HepG2 (cell line): ENCODE measurements around the gene TBL3. TPM values are rescaled to one million over a fixed set of nuclear protein-coding genes. Genes with fewer than 3 reads are reported as not detected.
A peak's percentile ranks its signal among the peaks of the same experiment; 100 is the strongest.

Experiments used
- ARNTL ChIP-seq: sonication (generic); formaldehyde crosslinking; IDR thresholded peaks from 2 replicates; pipeline ENCODE4 v1.4.0; 2020; ENCODE audit warnings: mild to moderate bottlenecking, missing genetic modification reagents
- MYNN ChIP-seq: sonication (generic); formaldehyde crosslinking; IDR thresholded peaks from 2 replicates; pipeline ENCODE4 v1.4.0; 2020; ENCODE audit warnings: mild to moderate bottlenecking, low read depth, missing genetic modification reagents
- ZNF138 ChIP-seq: sonication (generic); formaldehyde crosslinking; IDR thresholded peaks from 2 replicates; pipeline ENCODE4 v1.5.0; 2020; ENCODE audit warnings: mild to moderate bottlenecking, low read depth, missing genetic modification reagents
- ZNF552 ChIP-seq: sonication (generic); formaldehyde crosslinking; IDR thresholded peaks from 2 replicates; pipeline ENCODE4 v1.9.0; 2022; ENCODE audit warnings: missing genetic modification reagents, mild to moderate bottlenecking, borderline replicate concordance
- ZNF670 ChIP-seq: sonication (generic); formaldehyde crosslinking; IDR thresholded peaks from 2 replicates; pipeline ENCODE4 v1.8.0; 2022; ENCODE audit warnings: mild to moderate bottlenecking, missing genetic modification reagents, borderline replicate concordance
- polyA plus RNA-seq, 8 experiments: library from polyadenylated mRNA; depleted of rRNA in 3 of 8; stranded (reverse) in 7 of 8; unstranded in 1 of 8; fragments of >200 nt; fragmentation: Illumina TruSeq in 4 of 8; extraction: Trizol in 4 of 8; gene quantifications; 2 replicates each; pipeline versions ENCODE4 v1.2.1 to v1.2.3, GENCODE V29; 2011 to 2016; ENCODE audit warnings: low read depth in 4 of 8, missing spikeins in 1 of 8, mixed read lengths in 1 of 8; ENCODE audit not compliant: insufficient read depth in 1 of 8
- total RNA-seq, 5 experiments: library from RNA; depleted of rRNA; stranded (reverse); fragments of >200 nt; fragmentation: Illumina TruSeq; extraction: Trizol; gene quantifications; 2 replicates each; pipeline ENCODE4 v1.2.3, GENCODE V29; 2016; ENCODE audit warnings: low read depth in 1 of 5
- TF ChIP-seq, protein P1 (sequence below), 2 experiments: fragments of 450-650 bp in 1 of 2; sonication (generic) in 1 of 2; formaldehyde crosslinking in 1 of 2; IDR thresholded peaks; 2 replicates each; pipeline versions ENCODE4 v1.6.1 to v1.8.0; 2016 to 2022; ENCODE audit warnings: antibody characterized with exemption in 1 of 2, mild to moderate bottlenecking in 1 of 2, missing genetic modification reagents in 1 of 2

TBL3 gene
- total and polyA plus RNA-seq, 2 of the 13 experiments (the other 11 are each of a cell fraction or from before 2014, with no cell fraction given) = 16.8 to 38.0 TPM

DNA sequence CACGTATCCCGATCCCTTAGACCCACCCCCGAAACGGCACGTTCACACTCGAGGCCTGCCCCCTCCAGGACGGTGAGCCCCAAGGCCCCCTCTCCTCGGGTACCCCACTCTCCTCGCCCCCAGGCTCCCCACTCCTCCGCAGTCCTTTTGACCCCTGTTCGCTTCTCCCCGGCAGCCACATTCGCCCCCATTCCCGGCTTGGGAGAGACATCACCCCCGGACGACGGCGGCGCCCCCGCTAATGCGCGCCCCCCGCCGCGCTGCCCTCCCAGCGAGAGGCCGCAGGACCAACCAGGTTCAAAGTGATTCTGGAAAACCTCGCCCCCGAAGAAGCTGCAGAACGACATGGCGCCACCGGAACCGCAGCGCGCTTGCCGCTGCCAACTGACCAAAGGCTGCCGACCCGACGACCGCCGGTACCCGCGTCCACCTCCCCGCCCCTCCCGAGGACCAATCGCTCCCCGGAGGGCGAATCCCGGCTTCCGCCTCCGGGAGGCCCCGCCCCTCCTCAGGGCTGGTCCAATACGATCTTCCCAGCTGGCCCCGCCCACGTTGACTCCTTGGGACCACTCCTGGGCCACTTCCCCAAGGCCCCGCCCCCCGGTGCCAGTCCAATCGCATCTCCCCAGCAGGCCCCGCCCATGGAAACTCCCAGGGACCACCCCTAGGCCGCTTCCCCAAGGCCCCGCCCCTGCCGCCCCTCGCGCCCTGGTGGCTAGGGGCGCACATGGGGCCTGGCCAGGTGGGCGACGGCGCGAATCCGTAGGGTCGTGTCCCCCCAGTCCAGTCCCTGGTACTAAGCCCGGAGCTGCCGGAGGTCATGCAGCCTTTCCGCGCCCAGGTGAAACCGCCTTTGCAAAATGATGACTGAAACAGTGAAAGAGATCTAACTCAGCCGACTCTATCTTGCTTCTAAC lies 28.8 kb upstream of the TBL3 start, which contains the start of gene MSRB1 (continued):
- TF ChIP-seq, protein P1, sequence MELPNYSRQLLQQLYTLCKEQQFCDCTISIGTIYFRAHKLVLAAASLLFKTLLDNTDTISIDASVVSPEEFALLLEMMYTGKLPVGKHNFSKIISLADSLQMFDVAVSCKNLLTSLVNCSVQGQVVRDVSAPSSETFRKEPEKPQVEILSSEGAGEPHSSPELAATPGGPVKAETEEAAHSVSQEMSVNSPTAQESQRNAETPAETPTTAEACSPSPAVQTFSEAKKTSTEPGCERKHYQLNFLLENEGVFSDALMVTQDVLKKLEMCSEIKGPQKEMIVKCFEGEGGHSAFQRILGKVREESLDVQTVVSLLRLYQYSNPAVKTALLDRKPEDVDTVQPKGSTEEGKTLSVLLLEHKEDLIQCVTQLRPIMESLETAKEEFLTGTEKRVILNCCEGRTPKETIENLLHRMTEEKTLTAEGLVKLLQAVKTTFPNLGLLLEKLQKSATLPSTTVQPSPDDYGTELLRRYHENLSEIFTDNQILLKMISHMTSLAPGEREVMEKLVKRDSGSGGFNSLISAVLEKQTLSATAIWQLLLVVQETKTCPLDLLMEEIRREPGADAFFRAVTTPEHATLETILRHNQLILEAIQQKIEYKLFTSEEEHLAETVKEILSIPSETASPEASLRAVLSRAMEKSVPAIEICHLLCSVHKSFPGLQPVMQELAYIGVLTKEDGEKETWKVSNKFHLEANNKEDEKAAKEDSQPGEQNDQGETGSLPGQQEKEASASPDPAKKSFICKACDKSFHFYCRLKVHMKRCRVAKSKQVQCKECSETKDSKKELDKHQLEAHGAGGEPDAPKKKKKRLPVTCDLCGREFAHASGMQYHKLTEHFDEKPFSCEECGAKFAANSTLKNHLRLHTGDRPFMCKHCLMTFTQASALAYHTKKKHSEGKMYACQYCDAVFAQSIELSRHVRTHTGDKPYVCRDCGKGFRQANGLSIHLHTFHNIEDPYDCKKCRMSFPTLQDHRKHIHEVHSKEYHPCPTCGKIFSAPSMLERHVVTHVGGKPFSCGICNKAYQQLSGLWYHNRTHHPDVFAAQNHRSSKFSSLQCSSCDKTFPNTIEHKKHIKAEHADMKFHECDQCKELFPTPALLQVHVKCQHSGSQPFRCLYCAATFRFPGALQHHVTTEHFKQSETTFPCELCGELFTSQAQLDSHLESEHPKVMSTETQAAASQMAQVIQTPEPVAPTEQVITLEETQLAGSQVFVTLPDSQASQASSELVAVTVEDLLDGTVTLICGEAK (IDR thresholded peaks at IDR 0.05) = no peak
- TF ChIP-seq, protein P1 (CRISPR knock-in tag; IDR thresholded peaks at IDR 0.05) = no peak
- TF ChIP-seq ZNF552 (CRISPR knock-in tag) (no peak; the same call in 1 of the 2 replicates), ZNF670 (CRISPR knock-in tag) (0 out of 2 replicates have a peak, but pooled peaks have one; percentile 59), ZNF138 (no peak), ARNTL (peak; percentile 62; the same call in 1 of the 2 replicates), MYNN (CRISPR knock-in tag) (no peak)
